ENCODE measurements around the gene CLMP.

DNA sequence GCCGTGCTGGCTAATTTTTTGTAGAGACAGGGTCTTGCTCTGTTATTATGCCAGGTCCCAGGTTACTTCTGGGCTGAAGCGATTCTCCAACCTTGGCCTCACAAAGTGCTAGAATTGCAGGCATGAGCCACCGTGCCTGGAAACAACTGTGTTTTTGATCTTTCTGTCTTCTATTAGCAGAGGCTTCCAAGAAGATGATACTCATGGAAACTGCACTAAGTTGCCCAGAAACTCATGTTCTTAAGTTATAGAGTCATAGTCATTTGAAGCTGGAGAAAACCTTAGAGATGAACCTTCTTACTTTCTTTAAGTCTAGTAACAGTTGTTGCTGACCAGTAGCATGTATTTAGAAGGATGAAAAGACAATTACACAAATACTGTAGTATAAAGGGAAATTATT, 96.1 kb downstream of the CLMP start:
- TF ChIP-seq TAF1 (IDR thresholded peaks at IDR 0.05; ENCODE audit: borderline replicate concordance, insufficient read depth, low read length) (no peak), FOXP2 (optimal IDR thresholded peaks at IDR 0.05; ENCODE audit: borderline replicate concordance, extremely low read depth, extremely low read length, insufficient read depth) (no peak), POLR2AphosphoS5 (IDR thresholded peaks at IDR 0.05; ENCODE audit: low read depth, low read length) (no peak), REST (IDR thresholded peaks at IDR 0.05; ENCODE audit: insufficient read depth in 1 of 2, low read depth in 2 of 2, low read length in 2 of 2) (no peak)

Measured in PFSK-1 (cell line).